T-helper 22 cell (primary cell): ENCODE measurements around the gene CAB39L.
A peak's percentile ranks its signal among the peaks of the same experiment; 100 is the strongest.

Experiments used
- DNase-seq: peaks from one replicate; pipeline ENCODE4 v3.0.0-alpha.2; 2020; ENCODE audit warnings: low read depth

The CAB39L gene

DNA sequence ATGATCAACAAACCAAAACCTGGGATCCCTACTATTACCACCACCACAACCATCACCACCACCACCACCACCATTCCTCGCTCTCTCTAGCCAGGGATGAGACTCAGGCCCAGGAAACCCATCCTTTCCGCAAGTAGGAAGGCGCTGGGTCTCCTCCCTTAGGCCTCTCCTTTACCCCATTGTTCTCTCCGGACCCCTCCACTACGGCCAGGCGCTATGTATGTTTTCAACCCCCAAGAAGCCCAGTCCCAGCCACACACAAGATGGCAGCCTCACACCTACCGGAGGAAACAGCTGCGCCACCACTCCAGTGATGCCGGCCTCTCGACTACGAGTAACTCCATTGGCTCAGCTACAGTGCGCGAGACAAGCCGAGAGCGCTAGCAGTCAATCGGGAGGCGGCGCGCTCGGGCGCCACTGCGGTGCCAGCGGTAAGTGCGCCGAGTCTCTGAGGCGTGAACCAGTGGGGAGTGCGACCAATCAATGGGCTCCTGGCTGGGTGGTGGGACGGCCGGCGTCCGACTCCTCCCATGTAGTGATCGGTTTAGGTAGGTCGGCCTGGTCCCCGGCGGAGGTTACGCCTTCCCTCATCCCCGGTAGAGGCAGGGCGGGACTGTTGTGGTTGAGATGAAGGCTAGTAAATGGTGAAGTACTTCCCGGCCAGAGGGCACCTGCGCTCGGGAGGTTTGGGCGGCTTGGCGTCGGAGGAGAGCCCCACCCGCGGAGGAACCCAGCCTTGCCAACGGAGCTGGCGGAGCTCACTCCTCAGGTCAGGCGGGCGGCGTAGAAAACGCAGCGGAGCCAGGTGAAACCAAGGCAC is at the start of gene CAB39L, which contains the start of gene SETDB2:
Gene CAB39L (minus strand): TSS at position 361 of the 820 bp plus-strand sequence. CDS start 61,154 bp downstream, outside the sequence.
Gene SETDB2 (plus strand): TSS at position 571 of the 820 bp plus-strand sequence. CDS start 7,620 bp downstream, outside the sequence.
- peak; percentile 99 for DNase-seq

DNA sequence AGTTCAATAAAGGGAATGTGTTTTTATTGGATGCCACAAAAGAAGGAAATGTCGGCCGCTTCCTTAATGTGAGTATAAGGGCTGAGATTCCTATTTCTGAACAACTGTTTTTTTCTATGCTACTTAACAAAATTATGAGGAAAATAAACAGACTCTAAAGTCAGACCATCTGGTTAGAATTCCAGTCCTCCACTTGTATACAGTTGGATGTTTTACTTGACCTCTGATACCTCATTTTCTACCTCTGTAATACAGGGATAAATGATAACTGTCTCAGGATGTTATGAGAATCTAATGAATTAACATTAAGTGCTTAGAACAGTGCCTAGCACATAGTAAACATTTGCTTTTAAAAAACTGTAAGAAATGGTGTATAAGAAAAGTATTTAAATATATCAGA is 44.7 kb upstream of the CAB39L start:
- DNase-seq: no peak

- no peak for DNase-seq
These were observed 37.9 kb upstream of the CAB39L start for GRCh38 chr13:49481788-49482187.

- DNase-seq: no peak
These were observed 32.7 kb upstream of the CAB39L start for GRCh38 chr13:49476529-49476928.

DNA sequence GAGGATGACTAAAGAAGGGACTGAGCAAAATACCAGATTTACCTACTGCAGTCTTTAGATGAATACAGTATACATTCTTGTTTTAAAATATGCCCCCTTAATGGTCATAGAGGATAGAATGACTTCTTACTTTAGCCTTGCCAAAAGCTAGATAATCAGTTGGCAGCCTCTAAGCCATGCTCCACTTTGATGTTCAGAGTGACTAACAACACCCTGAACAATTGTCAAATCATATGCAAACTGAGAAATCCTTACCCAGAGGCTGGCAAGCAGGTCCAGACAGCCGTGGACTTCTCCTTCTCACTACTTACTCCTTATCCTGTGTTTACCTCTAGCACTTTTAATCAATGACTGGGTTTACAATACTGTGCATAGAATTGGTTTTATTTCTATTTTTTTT is 28.3 kb upstream of the CAB39L start:
- DNase-seq: no peak

GRCh38 chr13:49466292-49466838 is 22.5 kb upstream of the CAB39L start:
- no peak for DNase-seq

- DNase-seq: no peak
These were observed 20.9 kb upstream of the CAB39L start for GRCh38 chr13:49464621-49465325.

DNA sequence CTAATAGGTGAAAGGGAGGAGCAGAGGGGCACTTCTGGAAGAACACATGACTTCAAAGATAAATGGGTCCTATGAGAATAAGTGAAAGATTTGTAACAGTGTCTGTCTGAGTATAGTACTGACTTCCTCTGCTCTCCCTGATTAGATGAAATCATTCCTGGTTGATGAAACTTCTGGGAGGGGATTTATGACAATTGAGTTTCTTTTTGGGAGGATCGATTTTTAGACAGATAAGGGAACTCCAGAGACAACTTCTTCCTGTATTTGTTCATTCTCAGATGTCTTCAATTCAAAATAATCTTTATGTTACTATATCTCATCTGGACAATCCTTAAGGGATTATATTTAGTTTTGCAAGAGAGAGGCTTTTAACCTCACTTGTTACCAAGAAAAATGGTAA is 20.2 kb upstream of the CAB39L start:
- no peak for DNase-seq

DNA sequence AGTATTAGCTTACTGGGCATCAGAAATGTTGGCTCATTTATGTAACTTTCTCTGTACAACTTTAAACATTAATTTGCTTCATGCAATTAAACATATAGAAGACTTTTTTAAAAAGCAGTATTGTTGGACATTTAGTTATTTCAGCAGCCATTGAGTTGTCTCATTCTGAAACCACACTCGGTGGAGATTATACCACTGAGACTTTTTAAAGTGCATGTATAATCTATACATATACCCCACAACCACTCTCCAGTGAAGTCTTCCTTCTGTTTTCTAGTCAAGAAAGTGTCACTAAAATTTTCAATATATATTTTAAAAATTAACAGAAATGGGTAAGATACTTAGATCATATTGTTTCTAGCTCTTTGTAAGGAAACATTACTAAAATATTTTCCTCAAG is 15.7 kb upstream of the CAB39L start:
- no peak for DNase-seq

DNA sequence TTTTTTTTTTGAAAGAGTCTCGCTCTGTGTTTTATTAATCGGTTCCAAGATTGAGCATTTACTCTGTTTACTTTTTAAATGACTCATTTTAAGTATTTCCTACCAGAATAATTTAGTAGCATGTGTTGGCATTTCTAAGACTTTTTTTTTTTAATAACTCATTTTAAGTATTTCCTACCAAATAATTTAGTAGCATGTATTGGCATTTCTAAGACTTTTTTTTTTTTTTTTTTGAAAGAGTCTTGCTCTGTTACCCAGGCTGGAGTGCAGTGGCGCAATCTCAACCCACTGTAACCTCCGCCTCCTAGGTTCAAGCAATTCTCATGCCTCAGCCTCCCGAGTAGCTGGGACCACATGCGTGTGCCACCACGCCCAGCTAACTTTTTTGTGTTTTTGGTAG is 13.4 kb upstream of the CAB39L start:
- no peak for DNase-seq

DNA sequence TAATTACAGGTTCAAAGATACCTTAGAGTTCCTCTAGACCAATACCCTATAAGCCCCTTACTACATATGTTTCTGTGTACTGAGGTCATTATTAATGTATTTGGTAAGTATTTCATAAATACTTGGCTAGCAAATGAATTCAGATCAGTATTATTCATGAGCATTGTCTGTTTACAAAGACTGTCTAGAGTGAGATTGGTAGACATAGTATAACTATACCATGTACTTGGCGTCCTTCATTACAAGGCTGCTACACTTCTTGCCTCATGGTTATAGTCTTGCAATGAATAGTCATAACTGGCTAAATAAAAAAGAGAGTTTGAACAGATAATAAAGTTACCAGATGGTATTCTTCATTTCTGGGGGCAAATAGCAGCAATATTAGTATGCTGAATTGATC is 12.3 kb upstream of the CAB39L start:
- no peak for DNase-seq

- DNase-seq: no peak
These were observed 11.1 kb upstream of the CAB39L start for GRCh38 chr13:49455007-49455398.

DNA sequence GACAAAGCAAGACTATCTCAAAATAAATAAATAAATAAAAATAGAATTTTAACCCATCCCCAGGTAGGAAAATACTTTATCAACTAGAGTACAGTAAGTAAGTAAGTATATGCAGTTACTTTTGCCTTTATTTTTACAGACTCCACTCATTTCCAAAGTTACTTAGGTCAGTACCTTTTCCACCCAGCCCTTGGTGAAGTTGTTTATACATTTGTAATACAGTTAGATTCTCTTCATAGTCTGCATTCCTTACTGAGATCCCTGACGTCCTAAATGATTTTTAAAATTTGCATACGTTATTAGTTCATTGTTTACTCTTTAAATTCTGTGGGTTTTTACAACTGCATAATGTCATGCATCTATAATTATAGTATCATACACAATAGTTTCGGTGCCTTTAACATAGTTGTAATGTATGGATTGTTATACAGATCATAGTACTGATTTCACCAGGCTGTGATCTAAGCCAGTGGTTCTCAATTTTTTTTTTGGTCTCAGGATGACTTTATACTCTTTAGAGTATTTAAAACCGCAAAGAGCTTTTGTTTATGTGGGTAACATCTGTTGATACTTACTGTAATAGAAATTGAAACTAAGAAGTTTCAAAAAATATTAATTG is 10.6 kb upstream of the CAB39L start:
- DNase-seq: no peak

DNA sequence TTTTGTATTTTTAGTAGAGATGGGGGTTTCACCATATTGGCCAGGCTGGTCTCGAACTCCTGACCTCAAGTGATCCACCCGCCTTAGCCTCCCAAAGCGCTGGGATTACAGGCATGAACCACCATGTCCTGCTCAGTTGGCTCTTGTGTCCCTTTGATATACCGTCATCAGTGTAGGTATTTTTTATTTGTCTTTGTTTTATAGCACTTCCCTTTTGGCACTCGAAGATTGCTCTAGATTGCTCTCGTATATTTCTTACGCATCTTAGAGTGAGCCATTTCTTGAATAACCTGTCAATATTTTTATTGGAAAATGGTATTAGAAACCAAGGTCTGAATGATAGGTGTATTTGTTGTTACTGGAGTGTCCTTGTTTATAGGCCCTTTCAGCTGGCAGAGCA is 9.6 kb upstream of the CAB39L start:
- no peak for DNase-seq

DNA sequence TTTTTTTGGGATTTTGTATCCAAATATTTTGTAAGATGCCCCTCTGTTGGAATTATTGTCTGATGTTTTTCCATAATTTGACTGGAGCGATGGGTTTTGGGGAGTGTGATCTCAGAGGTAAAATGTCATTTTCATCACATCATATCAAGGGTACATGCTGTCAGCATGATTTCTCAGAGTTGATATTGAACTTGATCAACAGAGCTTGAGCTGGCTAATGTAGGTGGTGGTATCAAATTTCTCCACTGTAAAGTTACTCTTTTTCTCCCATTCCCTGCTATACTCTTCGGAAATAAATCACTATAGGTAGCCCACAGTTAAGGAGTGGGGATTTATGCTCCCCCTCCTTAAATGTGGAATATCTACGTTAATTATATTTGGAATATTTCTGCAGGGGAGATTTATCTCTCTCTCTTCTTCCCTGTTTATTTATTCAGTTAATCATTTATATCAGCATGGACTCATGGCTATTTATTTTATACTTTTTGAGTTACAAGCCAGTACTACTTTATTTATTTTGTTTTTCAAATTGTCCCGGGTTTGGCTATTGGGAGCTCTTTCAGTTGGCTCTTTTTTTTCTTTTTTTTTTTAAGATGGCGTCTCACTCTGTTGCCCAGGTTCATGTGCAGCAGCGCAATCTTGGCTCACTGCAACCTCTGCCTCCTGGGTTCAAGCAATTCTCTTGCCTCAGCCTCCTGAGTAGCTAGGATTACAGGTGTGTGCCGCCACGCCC is 9.0 kb upstream of the CAB39L start:
- DNase-seq: no peak

DNA sequence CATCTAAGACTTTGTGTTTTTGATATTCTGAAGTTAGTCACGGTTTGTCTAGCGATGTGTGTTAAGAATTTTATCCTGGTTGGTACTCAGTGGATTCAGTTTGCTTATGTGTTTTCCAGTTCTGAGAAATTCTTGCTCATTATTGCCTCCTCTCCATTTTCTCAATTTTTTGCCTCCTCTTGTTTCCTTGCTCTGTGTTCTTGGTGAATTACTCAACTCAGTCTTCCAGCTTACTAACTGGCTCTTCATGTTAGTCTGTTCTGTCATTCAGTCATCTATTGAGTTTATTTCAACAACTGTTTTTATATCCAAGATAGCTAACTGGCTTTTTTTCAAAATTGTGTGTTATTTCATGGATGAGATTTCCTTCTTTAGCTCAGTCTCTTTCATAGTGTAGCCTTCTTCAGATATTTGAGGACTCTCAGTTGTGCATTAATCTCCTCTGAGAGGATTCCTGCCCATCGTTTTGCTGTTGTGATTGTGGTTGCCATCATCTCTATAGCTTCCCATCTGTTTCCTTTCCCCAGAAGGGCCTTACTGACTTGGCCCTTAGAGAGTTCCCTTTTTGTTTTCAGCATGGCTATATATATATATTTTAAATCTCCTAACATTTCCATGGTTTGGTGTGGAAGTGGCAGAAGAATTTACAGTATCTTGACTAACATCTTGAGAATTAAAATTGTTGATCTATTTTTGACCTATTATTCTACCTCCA is 6.4 kb upstream of the CAB39L start:
- no peak for DNase-seq

GRCh38 chr13:49448753-49449152 is 4.9 kb upstream of the CAB39L start:
- no peak for DNase-seq

DNA sequence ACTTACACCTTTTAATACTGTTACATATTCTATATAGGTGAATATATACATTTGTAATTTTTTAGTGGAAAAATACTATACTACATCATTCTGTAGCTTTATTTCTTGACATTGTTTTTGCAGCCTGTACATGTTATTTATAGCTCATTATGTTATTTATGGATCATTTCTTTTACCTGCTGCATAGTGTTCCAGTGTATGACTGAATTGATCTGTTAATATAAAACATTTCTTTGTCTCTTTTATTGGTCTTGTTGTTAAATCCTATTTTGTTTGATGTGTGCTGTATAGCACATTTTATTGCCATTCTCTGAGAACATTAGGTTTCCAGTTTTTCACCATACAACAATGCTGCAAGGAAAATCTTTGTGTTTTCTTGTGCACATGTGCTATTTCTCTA is 2.6 kb upstream of the CAB39L start:
- no peak for DNase-seq

DNA sequence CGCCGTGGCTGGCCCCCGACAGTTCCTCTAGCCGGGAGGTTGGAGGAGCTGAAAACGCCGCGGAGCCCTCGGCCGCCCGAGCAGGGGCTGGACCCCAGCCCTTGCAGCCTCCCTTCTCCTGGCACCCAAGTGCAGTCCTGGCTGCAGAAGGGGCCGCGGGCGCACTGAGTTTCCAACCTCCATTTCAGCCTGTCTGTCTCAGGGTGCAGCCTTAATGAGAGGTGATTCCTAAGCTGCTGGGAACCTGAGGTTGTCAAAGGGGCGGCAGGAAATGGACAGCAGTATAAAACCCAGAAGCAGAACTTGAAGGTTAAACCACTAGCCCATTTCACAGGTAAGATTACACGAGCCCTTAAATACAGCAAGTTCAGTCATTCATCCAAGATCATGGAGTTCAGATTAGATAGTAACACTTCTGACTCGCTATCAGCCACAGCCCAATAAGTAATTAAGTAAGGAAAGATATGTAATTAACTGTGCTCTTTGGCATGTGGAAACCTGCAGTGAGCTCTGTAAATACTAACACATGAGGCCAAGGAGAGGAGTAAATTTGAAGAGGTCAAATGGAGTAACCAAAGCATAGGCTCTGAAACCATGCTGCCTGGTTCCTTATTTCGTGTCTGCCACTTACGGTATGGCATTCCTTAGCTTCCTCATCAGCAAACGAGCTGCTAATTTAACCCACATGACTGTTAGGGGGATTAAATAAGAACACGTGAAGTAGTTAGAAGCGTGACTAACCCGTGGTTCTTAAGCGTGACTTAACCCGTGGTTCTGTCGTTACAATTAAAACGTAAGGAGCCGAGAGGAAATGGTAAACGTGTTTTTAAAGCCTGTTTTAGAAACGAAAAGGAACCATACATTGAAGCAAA is 896 bp upstream of the CAB39L start:
- DNase-seq: peak; percentile 18

DNA sequence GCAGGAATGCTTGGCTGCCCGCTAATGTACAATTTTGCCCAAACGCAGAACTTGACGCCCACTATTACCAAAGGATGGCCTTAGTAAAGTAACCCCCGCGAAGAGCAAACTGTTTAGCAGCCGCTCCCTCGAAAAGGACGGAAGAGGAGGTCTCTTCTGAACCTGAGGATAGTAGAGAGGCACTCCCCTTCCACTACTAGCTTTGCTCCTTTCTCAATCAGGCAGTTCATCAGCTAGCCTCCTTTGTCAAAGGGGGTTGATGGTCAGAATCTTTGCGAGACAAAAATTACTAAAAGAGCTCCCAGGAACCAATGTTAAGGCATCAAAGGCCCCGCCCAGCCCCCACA is 534 bp downstream of the CAB39L start:
- DNase-seq: no peak
